HUES48 (cell line): ENCODE measurements around the gene CAV1.

Source experiments
- H3K27ac ChIP-seq: one replicate; pipeline ENCODE4 v1.7.0; 2013; ENCODE audit warnings: low read depth, low read length, inconsistent platforms
- H3K27me3 ChIP-seq: 2 replicates; pipeline ENCODE4 v1.6.1; 2013; ENCODE audit warnings: mild to moderate bottlenecking, low read length; ENCODE audit not compliant: control insufficient read depth, insufficient read depth
- H3K36me3 ChIP-seq: 2 replicates; pipeline ENCODE4 v1.6.1; 2013; ENCODE audit warnings: low read length; ENCODE audit not compliant: control insufficient read depth, insufficient read depth
- H3K4me1 ChIP-seq: 2 replicates; pipeline ENCODE4 v1.6.1; 2013; ENCODE audit warnings: mild to moderate bottlenecking, low read length; ENCODE audit not compliant: control insufficient read depth, insufficient read depth
- H3K4me3 ChIP-seq: 2 replicates; pipeline ENCODE4 v1.5.1; 2013; ENCODE audit warnings: mild to moderate bottlenecking, low read depth, low read length
- H3K9ac ChIP-seq: 2 replicates; pipeline ENCODE4 v1.6.1; 2013; ENCODE audit warnings: mild to moderate bottlenecking, low read depth, low read length, moderate library complexity
- H3K9me3 ChIP-seq: 2 replicates; pipeline ENCODE4 v1.6.1; 2013; ENCODE audit warnings: low read length; ENCODE audit not compliant: control insufficient read depth, insufficient read depth

Gene CAV1

GRCh38 chr7:116593359-116594075, 68.7 kb downstream of the CAV1 start:
- no peak overlapping the region for H3K4me3 ChIP-seq
- H3K9ac ChIP-seq, result no peak overlapping the region
- no peaks in the 10 kb centered on the region for H3K27me3 ChIP-seq
- no peaks in the 10 kb centered on the region for H3K36me3 ChIP-seq
- H3K27ac ChIP-seq, result no peak overlapping the region
- no peaks in the 10 kb centered on the region for H3K9me3 ChIP-seq
- H3K4me1 ChIP-seq, result peaks cover 18% of the 10 kb centered on the region

- H3K36me3 ChIP-seq, result no peaks in the 10 kb centered on the region
- no peak overlapping the region for H3K9ac ChIP-seq
- peaks cover 14% of the 10 kb centered on the region for H3K4me1 ChIP-seq
- no peak overlapping the region for H3K4me3 ChIP-seq
- no peaks in the 10 kb centered on the region for H3K27me3 ChIP-seq
- H3K27ac ChIP-seq, result no peak overlapping the region
- H3K9me3 ChIP-seq, result no peaks in the 10 kb centered on the region
Measured at GRCh38 chr7:116595063-116595462, 70.2 kb downstream of the CAV1 start.

- H3K9ac ChIP-seq, result no peak overlapping the region
- H3K4me3 ChIP-seq, result no peak overlapping the region
- H3K27ac ChIP-seq, result no peak overlapping the region
- H3K9me3 ChIP-seq, result no peaks in the 10 kb centered on the region
- no peaks in the 10 kb centered on the region for H3K27me3 ChIP-seq
- no peaks in the 10 kb centered on the region for H3K36me3 ChIP-seq
- H3K4me1 ChIP-seq, result peaks cover 14% of the 10 kb centered on the region
Measured at GRCh38 chr7:116597384-116597783, 72.5 kb downstream of the CAV1 start.

GRCh38 chr7:116598278-116598677, 73.4 kb downstream of the CAV1 start:
- H3K9me3 ChIP-seq, result no peaks in the 10 kb centered on the region
- H3K4me1 ChIP-seq, result peaks cover 5% of the 10 kb centered on the region
- H3K4me3 ChIP-seq, result no peak overlapping the region
- H3K27me3 ChIP-seq, result no peaks in the 10 kb centered on the region
- H3K9ac ChIP-seq, result no peak overlapping the region
- no peaks in the 10 kb centered on the region for H3K36me3 ChIP-seq
- no peak overlapping the region for H3K27ac ChIP-seq

GRCh38 chr7:116598861-116599260, 74.0 kb downstream of the CAV1 start:
- no peaks in the 10 kb centered on the region for H3K36me3 ChIP-seq
- H3K9me3 ChIP-seq, result no peaks in the 10 kb centered on the region
- no peak overlapping the region for H3K9ac ChIP-seq
- H3K27me3 ChIP-seq, result no peaks in the 10 kb centered on the region
- H3K4me3 ChIP-seq, result no peak overlapping the region
- H3K4me1 ChIP-seq, result no peaks in the 10 kb centered on the region
- no peak overlapping the region for H3K27ac ChIP-seq

- Histone ChIP-seq H3K4me1 (no peaks in the 10 kb centered on the region), H3K9me3 (no peaks in the 10 kb centered on the region), H3K27me3 (no peaks in the 10 kb centered on the region), H3K27ac (no peak overlapping the region), H3K36me3 (no peaks in the 10 kb centered on the region), H3K9ac (no peak overlapping the region), H3K4me3 (no peak overlapping the region)
Measured at GRCh38 chr7:116601426-116601825, 76.6 kb downstream of the CAV1 start.

- H3K9ac ChIP-seq, result no peak overlapping the region
- no peaks in the 10 kb centered on the region for H3K4me1 ChIP-seq
- no peaks in the 10 kb centered on the region for H3K9me3 ChIP-seq
- H3K36me3 ChIP-seq, result no peaks in the 10 kb centered on the region
- no peaks in the 10 kb centered on the region for H3K27me3 ChIP-seq
- H3K27ac ChIP-seq, result no peak overlapping the region
- no peak overlapping the region for H3K4me3 ChIP-seq
Measured at GRCh38 chr7:116607299-116607698, 82.5 kb downstream of the CAV1 start.

GRCh38 chr7:116610210-116610609, 85.4 kb downstream of the CAV1 start:
- Histone ChIP-seq H3K9ac (no peak overlapping the region), H3K27ac (no peak overlapping the region), H3K36me3 (no peaks in the 10 kb centered on the region), H3K4me1 (peaks cover 13% of the 10 kb centered on the region), H3K27me3 (no peaks in the 10 kb centered on the region), H3K4me3 (no peak overlapping the region), H3K9me3 (no peaks in the 10 kb centered on the region)

- H3K9me3 ChIP-seq, result no peaks in the 10 kb centered on the region
- no peak overlapping the region for H3K9ac ChIP-seq
- H3K27me3 ChIP-seq, result no peaks in the 10 kb centered on the region
- H3K36me3 ChIP-seq, result no peaks in the 10 kb centered on the region
- H3K4me3 ChIP-seq, result no peak overlapping the region
- H3K4me1 ChIP-seq, result peaks cover 18% of the 10 kb centered on the region
- H3K27ac ChIP-seq, result no peak overlapping the region
Measured at GRCh38 chr7:116610721-116611120, 85.9 kb downstream of the CAV1 start.
